Measurements from ENCODE around the gene DCC. TPM values are rescaled to one million over a fixed set of nuclear protein-coding genes. Genes with fewer than 3 reads are reported as not detected.

Gene DCC
- total RNA-seq, 3 donors from 2014 or later = under 0.01 to 1.6 (median 0.15) TPM

- Histone ChIP-seq H3K4me1 (no peaks in the 10 kb centered on the region), H3K9me3 (no peaks in the 10 kb centered on the region), H3K36me3 (no peaks in the 10 kb centered on the region), H3K4me3 (no peak overlapping the region), H3K27me3 (no peaks in the 10 kb centered on the region), H3K27ac (no peak overlapping the region)
- no peak for DNase-seq (ENCODE audit: low spot score in 2 of 2)
- intact Hi-C loops (cut with DNase I; ENCODE audit: low total_unique reads) = no loop called here
- TF ChIP-seq POLR2A (IDR thresholded peaks at IDR 0.05) (no peak), CTCF (IDR thresholded peaks at IDR 0.05) (no peak), POLR2AphosphoS5 (IDR thresholded peaks at IDR 0.05) (no peak)
These were observed 377.0 kb downstream of the DCC start for GRCh38 chr18:52716973-52717372.

- no peak for DNase-seq (ENCODE audit: low spot score in 2 of 2)
- no peaks in the 10 kb centered on the region for H3K9me3 ChIP-seq
- no peaks in the 10 kb centered on the region for H3K4me1 ChIP-seq
- no peaks in the 10 kb centered on the region for H3K36me3 ChIP-seq
- no peak overlapping the region for H3K27ac ChIP-seq
- H3K27me3 ChIP-seq = no peaks in the 10 kb centered on the region
- intact Hi-C loops (cut with DNase I; ENCODE audit: low total_unique reads) = no loop called here
- TF ChIP-seq CTCF (IDR thresholded peaks at IDR 0.05) = no peak
- TF ChIP-seq POLR2A (IDR thresholded peaks at IDR 0.05) = no peak
- TF ChIP-seq POLR2AphosphoS5 (IDR thresholded peaks at IDR 0.05) = no peak
- H3K4me3 ChIP-seq = no peak overlapping the region
These were observed 382.9 kb downstream of the DCC start for GRCh38 chr18:52722904-52723303.

- TF ChIP-seq POLR2A (IDR thresholded peaks at IDR 0.05) = no peak
- TF ChIP-seq POLR2AphosphoS5 (IDR thresholded peaks at IDR 0.05) = no peak
- TF ChIP-seq CTCF (IDR thresholded peaks at IDR 0.05) = no peak
- Histone ChIP-seq H3K4me3 (no peak overlapping the region), H3K9me3 (no peaks in the 10 kb centered on the region), H3K27me3 (no peaks in the 10 kb centered on the region), H3K36me3 (no peaks in the 10 kb centered on the region), H3K27ac (no peak overlapping the region), H3K4me1 (no peaks in the 10 kb centered on the region)
- intact Hi-C loops (cut with DNase I; ENCODE audit: low total_unique reads) = no loop called here
- DNase-seq (ENCODE audit: low spot score in 2 of 2) = no peak
These were observed 383.6 kb downstream of the DCC start for GRCh38 chr18:52723550-52723970.

GRCh38 chr18:52730972-52731619, 391.1 kb downstream of the DCC start:
- no peaks in the 10 kb centered on the region for H3K27me3 ChIP-seq
- intact Hi-C loops (cut with DNase I; ENCODE audit: low total_unique reads) = no loop called here
- H3K4me3 ChIP-seq = no peak overlapping the region
- H3K9me3 ChIP-seq = no peaks in the 10 kb centered on the region
- DNase-seq (ENCODE audit: low spot score in 2 of 2) = no peak
- H3K36me3 ChIP-seq = no peaks in the 10 kb centered on the region
- no peaks in the 10 kb centered on the region for H3K4me1 ChIP-seq
- no peak overlapping the region for H3K27ac ChIP-seq
- TF ChIP-seq POLR2A (IDR thresholded peaks at IDR 0.05) (no peak), CTCF (IDR thresholded peaks at IDR 0.05) (no peak), POLR2AphosphoS5 (IDR thresholded peaks at IDR 0.05) (no peak)

GRCh38 chr18:52738946-52739345, 398.9 kb downstream of the DCC start:
- TF ChIP-seq CTCF (IDR thresholded peaks at IDR 0.05) (no peak), POLR2AphosphoS5 (IDR thresholded peaks at IDR 0.05) (no peak), POLR2A (IDR thresholded peaks at IDR 0.05) (no peak)
- H3K27me3 ChIP-seq = no peaks in the 10 kb centered on the region
- intact Hi-C loops (cut with DNase I; ENCODE audit: low total_unique reads) = no loop called here
- H3K4me1 ChIP-seq = no peaks in the 10 kb centered on the region
- H3K27ac ChIP-seq = no peak overlapping the region
- no peaks in the 10 kb centered on the region for H3K36me3 ChIP-seq
- no peak overlapping the region for H3K4me3 ChIP-seq
- H3K9me3 ChIP-seq = no peaks in the 10 kb centered on the region
- no peak for DNase-seq (ENCODE audit: low spot score in 2 of 2)
